Mesenteric fat pad (tissue), 1 donor: ENCODE results near the gene FGF7. TPM values are rescaled to one million over a fixed set of nuclear protein-coding genes. Genes with fewer than 3 reads are reported as not detected.
"Not testable (repeated sequence)": the region's sequence is repeated elsewhere in the genome, so short reads cannot be mapped to it uniquely, and the experiment has no call there.

Experiments used
- DNase-seq: peaks from one replicate; pipeline ENCODE4 v3.0.0-alpha.2; 2020; ENCODE audit warnings: low spot score
- long read RNA-seq: library from polyadenylated mRNA; unstranded; transcript quantifications from one replicate; pipeline ENCODE4 v2.0.0, GENCODE V29; 2020
- total RNA-seq: library from RNA; stranded (reverse); fragmentation: NEBNext Ultra II Directional; extraction: Animal tissue kit (Norgen Biotek cat#: 25700); gene quantifications from one replicate; pipeline ENCODE4 v1.2.1, GENCODE V29; 2021
- donor health status: DM: yes; HTN: yes; CAD: no.

The FGF7 gene
- total RNA-seq = 175 TPM
- long read RNA-seq, full-length matches to known transcripts = 197 of 249 reads
- long read RNA-seq, partial matches to known transcripts = 27 of 249 reads
- long read RNA-seq, other reads (novel, unspliced or antisense) = 25 of 249 reads

DNA sequence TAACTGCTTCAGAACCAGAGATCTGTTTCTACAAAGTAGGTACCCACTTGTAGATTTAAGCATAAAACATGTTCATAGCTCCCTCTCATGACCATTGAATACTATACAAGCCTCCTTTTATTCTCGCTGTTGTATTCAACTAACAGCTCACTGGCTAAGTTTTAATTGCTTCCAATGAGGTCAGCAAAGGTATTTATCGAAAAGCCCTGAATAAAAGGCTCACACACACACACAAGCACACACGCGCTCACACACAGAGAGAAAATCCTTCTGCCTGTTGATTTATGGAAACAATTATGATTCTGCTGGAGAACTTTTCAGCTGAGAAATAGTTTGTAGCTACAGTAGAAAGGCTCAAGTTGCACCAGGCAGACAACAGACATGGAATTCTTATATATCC is at the start of gene FGF7:
TSS of gene FGF7 (plus strand) at position 222 of the 400 bp plus-strand sequence. CDS start 1,056 bp downstream, outside the sequence.
- no peak for DNase-seq

DNA sequence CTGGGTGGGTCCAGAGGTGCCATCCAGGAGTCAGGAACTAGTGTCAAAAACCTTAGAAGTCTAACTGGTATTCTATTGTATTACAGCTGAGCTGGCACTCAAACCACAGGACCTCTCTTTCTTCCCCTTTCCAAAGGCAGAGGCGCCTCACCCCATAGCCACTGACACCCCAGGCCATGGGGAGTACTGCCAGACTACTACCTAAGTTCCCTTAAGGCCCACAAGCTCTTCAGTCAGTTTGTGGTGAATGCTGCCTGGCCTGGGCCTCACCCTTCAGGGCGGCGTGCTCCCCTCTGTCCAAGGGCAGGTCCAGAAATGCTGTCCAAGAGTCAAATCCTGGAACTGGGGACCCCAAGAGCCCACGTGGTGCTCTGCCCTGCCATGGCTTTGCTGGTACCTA is 43.0 kb upstream of the FGF7 start:
- no peak for DNase-seq

DNA sequence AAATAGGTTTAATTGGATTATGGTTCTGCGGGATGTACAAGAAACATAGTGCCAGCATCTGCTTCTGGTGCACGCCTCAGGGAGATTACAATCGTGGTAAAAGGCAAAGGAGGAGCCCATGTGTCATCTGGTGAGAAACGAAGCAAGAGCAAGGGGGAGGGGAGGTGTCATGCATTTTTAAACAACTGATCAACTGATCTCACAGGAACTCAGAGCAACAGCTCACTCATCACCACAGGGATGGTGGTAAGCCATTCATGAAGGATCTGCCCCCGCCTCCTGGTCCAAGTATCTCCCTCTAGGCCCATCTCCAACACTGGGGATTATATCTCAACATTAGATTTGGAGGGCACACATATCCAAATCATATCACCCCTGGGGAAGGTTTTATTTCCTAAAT is 42.1 kb upstream of the FGF7 start:
- DNase-seq = no peak

DNA sequence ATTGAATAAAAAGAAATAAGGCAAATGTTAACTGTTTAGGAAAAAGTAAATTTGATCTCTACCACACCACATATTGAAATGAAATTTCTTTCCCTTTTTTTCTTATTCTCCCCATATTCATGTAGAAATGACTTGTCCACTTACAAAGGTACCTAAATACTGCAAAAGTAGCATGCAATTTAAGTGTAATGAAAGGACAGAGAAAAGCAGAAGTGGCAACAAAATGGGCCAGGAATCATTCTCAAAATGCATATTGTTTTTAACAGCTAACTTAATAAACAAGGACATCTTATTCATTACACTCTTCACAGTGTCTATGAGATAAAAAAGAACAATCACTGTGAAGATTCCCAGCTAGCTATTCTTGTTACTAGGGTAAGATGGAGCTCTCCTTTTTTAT is 40.6 kb upstream of the FGF7 start:
- no peak for DNase-seq

GRCh38 chr15:49383266-49383665 is 39.8 kb upstream of the FGF7 start:
- no peak for DNase-seq

- DNase-seq = no peak
Measured at GRCh38 chr15:49387471-49387870, 35.6 kb upstream of the FGF7 start.

DNA sequence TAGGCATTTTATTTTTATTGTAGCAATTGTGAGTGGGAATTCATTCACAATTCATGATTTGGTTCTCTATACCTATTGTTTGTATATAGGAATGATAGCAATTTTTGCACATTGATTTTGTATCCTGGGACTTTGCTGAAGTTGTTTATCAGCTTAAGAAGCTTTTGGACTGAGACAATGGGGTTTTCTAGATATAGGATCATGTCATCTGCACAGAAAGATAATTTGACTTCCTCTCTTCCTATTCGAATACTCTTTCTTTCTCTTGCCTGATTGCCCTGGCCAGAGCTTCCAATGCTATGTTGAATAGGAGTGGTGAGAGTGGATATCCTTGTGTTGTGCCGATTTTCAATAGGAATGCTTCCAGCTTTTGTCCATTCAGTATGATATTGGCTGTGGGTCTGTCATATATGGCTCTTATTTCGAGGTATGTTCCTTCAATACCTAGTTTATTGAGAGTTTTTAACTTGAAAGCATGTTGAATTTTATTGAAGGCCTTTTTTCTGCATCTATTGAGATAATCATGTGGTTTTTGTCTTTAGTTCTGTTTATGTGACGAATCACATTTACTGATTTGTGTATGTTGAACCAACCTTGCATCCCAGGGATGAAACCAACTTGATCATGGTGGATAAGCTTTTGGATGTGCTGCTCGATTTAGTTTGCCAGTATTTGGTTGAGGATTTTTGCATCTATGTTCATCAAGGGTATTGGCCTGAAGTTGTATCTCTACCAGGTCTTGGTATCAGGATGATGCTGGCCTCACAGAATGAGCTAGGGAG is 20.3 kb upstream of the FGF7 start:
- not testable (repeated sequence) for DNase-seq

DNA sequence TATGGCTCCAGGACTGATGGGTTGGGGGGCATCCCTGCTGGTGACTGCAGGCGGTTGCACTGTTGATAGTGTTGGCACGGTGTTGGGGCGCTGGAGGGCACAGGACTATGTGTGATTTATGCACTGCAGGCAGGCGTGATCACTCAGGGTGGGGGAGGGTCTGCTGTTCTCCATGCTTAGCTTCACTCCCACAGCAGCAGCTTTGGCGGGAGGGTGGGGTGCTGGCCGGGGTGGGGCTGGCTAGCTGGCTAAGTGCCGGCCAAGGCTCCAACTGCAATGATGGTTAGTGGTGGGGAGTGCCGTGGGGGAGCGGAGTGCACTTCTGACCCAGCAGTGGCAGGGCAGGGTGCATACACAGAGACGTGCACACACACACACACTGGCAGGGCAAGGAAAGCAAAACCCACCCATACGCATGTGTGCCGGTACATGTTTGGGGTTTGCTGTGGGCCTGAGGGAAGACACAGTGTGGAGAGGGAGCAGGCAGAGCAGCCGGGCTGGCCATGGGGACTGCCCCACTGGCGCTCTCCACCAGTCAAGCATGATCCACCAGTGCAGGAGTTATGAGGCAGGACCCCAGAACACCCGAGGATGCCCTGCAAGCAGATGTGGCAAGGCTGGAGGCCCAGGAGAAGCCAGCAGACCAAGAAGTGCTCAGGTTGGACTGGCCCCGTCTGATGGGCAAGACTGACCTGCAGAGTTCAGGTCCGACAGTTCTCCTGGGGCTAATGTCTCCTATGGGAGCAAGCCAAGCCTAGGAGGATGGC is 16.5 kb upstream of the FGF7 start:
- DNase-seq = no peak

DNA sequence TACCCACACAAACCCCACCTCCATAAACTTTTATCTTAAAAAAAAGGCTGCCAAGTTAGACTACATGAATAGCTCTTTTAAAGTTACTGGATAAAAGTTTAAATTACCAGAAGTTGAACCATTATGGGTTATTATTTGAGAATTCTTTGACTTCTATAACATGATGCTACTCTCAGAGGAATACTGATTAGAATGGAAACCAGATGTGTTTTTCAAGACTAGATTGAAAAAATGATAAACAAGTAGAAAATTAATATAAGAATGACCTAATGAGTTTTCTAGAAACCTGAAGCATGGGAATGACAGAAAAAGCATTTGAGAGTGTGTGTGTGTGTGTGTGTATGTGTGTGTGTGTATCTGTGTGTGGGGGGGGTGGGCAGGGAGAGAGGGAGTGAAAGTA is 12.4 kb upstream of the FGF7 start:
- DNase-seq = no peak

- no peak for DNase-seq
Measured at GRCh38 chr15:49412797-49413196, 10.2 kb upstream of the FGF7 start.

GRCh38 chr15:49415149-49415548 is 7.9 kb upstream of the FGF7 start:
- DNase-seq = no peak

DNA sequence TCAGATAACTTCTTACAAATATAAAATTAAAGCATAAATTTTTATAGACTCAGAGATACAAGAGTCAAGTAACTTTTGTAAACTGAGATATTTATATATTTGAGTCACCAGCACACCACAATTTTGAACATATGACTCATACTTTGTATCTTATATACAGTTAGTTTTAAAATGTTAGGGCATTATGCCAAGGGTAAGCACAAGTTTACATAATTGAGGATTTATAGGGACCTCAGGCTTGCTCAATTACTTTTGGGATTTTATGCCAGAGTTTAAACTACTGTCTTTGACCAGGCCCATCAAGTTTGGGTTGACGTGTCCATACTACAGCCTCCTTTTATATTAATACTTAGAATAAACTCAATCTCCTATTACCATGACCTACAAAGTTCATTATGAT is 7.4 kb upstream of the FGF7 start:
- DNase-seq = no peak

DNA sequence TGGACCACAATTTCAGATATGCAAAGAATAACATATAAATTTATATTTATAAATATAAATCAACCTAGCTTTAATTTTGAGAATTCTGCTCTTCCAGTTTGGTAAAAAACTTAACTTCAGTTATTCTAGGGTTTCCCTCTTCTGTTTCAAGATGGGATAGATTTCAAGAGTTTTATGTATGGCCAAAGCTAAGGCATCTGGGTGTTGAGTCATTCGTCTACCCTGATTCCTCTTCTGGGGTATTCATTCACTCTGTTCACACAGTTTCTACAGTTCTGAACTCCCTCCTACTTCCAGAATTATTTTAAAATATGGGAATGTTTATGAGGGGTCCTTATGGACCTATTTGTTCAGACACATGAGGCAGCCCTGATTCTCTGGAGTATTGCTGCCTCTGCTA is 4.2 kb upstream of the FGF7 start:
- DNase-seq = no peak

DNA sequence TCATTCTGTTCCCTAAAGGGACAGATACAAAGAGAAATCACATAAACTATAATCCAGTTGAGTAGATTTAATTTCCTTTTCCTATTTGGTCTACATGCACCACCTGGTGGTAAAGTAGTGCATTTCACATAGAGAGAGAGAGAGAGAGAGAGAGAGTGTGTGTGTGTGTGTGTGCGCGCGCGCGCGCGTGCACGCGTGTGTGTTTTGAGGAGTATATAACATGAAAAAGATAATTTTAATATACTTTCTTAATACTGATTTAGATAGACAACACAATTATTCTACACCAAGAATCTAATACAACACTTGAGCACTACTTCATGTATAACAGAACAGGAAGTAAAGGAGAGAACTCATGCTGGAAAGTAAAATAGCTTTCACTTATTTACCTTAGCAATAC is 1.1 kb upstream of the FGF7 start:
- DNase-seq = no peak

GRCh38 chr15:49423901-49424550 is 984 bp downstream of the FGF7 start:
- DNase-seq = no peak

DNA sequence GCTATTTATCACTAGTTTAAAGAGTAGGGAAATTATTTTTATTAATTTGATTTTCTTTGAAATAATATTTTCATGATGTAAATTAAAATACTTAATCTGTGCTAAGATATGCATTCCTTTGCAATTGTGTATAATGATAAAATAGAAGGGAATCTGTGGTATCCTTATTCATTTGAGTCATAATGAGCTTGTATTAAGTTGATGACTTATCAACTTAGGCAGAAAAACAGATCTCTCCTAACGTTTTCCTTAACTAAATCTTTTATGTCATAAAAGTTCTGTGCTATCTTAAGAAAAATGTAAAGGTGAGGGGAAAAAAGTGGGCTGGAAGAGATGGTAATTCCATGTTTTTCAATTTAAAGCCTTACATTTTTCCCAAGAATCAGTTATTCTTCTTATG is 1.9 kb downstream of the FGF7 start:
- no peak for DNase-seq

- no peak for DNase-seq
Measured at GRCh38 chr15:49427372-49427771, 4.3 kb downstream of the FGF7 start.

GRCh38 chr15:49428409-49429095 is 5.5 kb downstream of the FGF7 start:
- no peak for DNase-seq

DNA sequence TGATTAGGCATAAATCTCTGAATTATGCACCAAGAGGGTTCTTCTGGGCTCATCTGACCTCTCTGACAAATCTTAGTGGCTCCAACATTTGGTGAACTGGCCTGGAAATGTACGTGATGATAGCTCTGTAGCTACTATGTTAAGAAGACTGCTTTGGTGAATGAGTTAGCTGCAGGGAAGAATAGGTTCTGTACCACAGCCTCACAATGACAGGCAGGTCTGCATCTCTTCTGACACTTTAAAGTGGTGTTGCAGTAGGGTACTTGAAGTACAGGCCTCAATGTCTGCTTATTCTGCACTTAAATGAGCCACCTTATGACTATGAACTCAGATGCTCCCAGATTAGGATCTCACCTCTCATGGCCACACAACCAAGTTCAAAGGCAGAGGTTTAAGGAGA is 7.0 kb downstream of the FGF7 start:
- no peak for DNase-seq

GRCh38 chr15:49435174-49435573 is 12.1 kb downstream of the FGF7 start:
- no peak for DNase-seq

DNA sequence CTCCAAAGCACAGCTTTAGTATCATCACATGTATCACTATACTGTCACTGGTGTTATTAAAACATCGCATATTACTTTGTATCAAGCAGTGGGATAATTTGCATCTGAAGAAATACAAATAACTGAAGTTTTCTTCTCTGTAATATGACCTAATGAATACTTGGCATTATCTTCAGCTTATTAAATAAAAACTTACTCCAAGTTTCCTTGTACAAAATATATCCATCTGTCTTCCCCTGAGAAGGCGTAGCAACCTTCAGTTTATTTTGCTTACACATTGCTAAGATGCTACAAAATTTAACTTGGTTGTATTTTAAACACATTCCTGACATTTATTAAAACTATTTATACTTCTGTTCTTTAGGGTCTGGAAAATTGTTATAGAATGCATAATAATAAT is 13.7 kb downstream of the FGF7 start:
- no peak for DNase-seq
